Activated naive CD8-positive, alpha-beta T cell treated with anti-CD3 and anti-CD28 coated beads, Interleukin-2, amount 50 U/mL, for 24 hours (primary cell): ENCODE results near the gene ECSCR.
"Not testable (repeated sequence)": the region's sequence is repeated elsewhere in the genome, so short reads cannot be mapped to it uniquely, and the experiment has no call there.

Experiments used
- ATAC-seq: fragments of 150-1000 bp; cut with Tn5 transposase; one replicate; pipeline ENCODE4 v1.10.0; 2021
- DNase-seq: peaks from one replicate; pipeline ENCODE4 v3.0.0; 2021
- H3K27ac Mint-ChIP-seq: one replicate; pipeline ENCODE4 v1.8.0; 2021; ENCODE audit warnings: mild to moderate bottlenecking, mixed read lengths
- H3K27me3 Mint-ChIP-seq: one replicate; pipeline ENCODE4 v1.8.0; 2021; ENCODE audit warnings: mixed read lengths
- H3K36me3 Mint-ChIP-seq: one replicate; pipeline ENCODE4 v1.8.0; 2021; ENCODE audit warnings: low read depth, mixed read lengths
- H3K4me1 Mint-ChIP-seq: one replicate; pipeline ENCODE4 v1.8.0; 2021; ENCODE audit warnings: mixed read lengths
- H3K4me3 Mint-ChIP-seq: one replicate; pipeline ENCODE4 v1.8.0; 2021; ENCODE audit warnings: mild to moderate bottlenecking, moderate library complexity, mixed read lengths
- H3K9me3 Mint-ChIP-seq: one replicate; pipeline ENCODE4 v1.8.0; 2021; ENCODE audit warnings: mixed read lengths

Gene ECSCR, protein sequence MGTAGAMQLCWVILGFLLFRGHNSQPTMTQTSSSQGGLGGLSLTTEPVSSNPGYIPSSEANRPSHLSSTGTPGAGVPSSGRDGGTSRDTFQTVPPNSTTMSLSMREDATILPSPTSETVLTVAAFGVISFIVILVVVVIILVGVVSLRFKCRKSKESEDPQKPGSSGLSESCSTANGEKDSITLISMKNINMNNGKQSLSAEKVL

GRCh38 chr5:139462586-139463276, at the start of gene ECSCR:
ECSCR (minus strand) TSS chr5:139462743; CDS start chr5:139462670, 73 bp downstream.
- ATAC-seq: no peak
- Mint-ChIP-seq H3K4me1 (peaks cover 36% of the 10 kb centered on the region), H3K27me3 (no peaks in the 10 kb centered on the region), H3K27ac (peak within 1 kb of the TSS; percentile 22), H3K9me3 (no peaks in the 10 kb centered on the region), H3K4me3 (no peak within 1 kb of the TSS), H3K36me3 (no peaks in the 10 kb centered on the region)
- DNase-seq: no peak

GRCh38 chr5:139504722-139505121, 42.2 kb upstream of the ECSCR start:
- not testable (repeated sequence) for H3K27ac Mint-ChIP-seq, H3K27me3 Mint-ChIP-seq, H3K36me3 Mint-ChIP-seq, H3K9me3 Mint-ChIP-seq, DNase-seq, ATAC-seq, H3K4me3 Mint-ChIP-seq
- peaks cover 14% of the 10 kb centered on the region for H3K4me1 Mint-ChIP-seq

GRCh38 chr5:139503879-139504278, 41.3 kb upstream of the ECSCR start:
- not testable (repeated sequence) for DNase-seq, H3K36me3 Mint-ChIP-seq, H3K27ac Mint-ChIP-seq, H3K4me3 Mint-ChIP-seq, H3K27me3 Mint-ChIP-seq, ATAC-seq, H3K9me3 Mint-ChIP-seq
- H3K4me1 Mint-ChIP-seq: peaks cover 11% of the 10 kb centered on the region

DNA sequence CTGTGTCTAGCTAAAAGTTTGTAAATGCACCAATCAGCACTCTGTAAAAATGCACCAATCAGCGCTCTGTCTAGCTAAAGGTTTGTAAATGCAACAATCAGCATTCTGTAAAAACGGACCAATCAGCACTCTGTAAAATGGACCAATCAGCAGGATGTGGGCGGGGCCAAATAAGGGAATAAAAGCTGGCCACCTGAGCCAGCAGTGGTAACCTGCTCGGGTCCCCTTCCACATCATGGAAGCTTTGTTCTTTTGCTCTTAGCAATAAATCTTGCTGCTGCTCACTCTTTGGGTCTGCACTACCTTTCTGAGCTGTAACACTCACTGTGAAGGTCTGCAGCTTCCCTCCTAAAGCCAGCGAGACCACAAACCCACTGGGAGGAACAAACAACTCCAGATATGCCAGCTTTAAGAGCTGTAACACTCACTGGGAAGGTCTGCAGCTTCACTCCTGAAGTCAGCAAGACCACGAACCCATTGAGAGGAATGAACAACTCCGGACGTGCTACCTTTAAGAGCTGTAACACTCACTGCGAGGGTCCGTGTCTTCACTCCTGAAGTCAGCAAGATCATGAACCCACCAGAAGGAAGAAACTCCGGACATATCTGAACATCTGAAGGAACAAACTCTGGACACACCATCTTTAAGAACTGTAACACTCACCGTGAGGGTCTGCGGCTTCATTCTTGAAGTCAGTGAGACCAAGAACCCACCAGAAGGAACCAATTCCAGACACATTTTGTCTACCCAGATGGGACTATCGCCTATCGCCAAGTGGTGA, 40.7 kb upstream of the ECSCR start:
- H3K4me3 Mint-ChIP-seq, H3K9me3 Mint-ChIP-seq, H3K4me1 Mint-ChIP-seq, H3K27me3 Mint-ChIP-seq, ATAC-seq, H3K36me3 Mint-ChIP-seq, H3K27ac Mint-ChIP-seq, DNase-seq: not testable (repeated sequence)

GRCh38 chr5:139501381-139501780, 38.8 kb upstream of the ECSCR start:
- ATAC-seq: no peak
- Mint-ChIP-seq H3K27me3 (no peaks in the 10 kb centered on the region), H3K4me1 (no peaks in the 10 kb centered on the region), H3K4me3 (no peak overlapping the region), H3K27ac (no peak overlapping the region), H3K9me3 (no peaks in the 10 kb centered on the region), H3K36me3 (no peaks in the 10 kb centered on the region)
- DNase-seq: no peak

- no peaks in the 10 kb centered on the region for H3K36me3 Mint-ChIP-seq
- peaks cover 18% of the 10 kb centered on the region for H3K4me1 Mint-ChIP-seq
- no peak overlapping the region for H3K27ac Mint-ChIP-seq
- ATAC-seq (no peak), DNase-seq (no peak)
- no peak overlapping the region for H3K4me3 Mint-ChIP-seq
- no peaks in the 10 kb centered on the region for H3K27me3 Mint-ChIP-seq
- no peaks in the 10 kb centered on the region for H3K9me3 Mint-ChIP-seq
These were observed 33.3 kb upstream of the ECSCR start for GRCh38 chr5:139495638-139496435.

DNA sequence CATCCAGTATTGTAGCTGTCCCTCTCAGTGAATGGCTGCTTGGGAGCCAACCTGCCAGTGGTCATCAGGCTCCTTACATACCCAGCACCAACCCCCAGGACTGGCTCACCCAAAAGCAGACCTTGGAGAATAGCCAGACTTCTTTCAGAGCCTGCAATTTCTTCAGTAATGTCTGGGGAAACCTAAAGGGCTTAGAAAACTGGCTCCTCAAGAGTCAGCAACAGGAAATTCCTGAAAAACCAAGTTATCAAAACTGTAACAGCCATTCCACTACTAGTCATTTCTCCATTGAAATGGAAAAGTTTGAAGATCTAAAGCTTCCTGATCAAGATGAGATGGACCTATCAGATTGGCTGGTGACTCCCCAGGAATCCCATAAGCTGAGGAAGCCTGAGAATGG, 32.3 kb upstream of the ECSCR start:
- Mint-ChIP-seq H3K27ac (no peak overlapping the region), H3K36me3 (no peaks in the 10 kb centered on the region), H3K4me3 (no peak overlapping the region), H3K27me3 (no peaks in the 10 kb centered on the region), H3K4me1 (peaks cover 18% of the 10 kb centered on the region), H3K9me3 (no peaks in the 10 kb centered on the region)
- DNase-seq: no peak
- no peak for ATAC-seq

- ATAC-seq: no peak
- no peak for DNase-seq
- Mint-ChIP-seq H3K4me3 (no peak overlapping the region), H3K4me1 (peaks cover 18% of the 10 kb centered on the region), H3K9me3 (no peaks in the 10 kb centered on the region), H3K36me3 (no peaks in the 10 kb centered on the region), H3K27ac (no peak overlapping the region), H3K27me3 (no peaks in the 10 kb centered on the region)
These were observed 31.7 kb upstream of the ECSCR start for GRCh38 chr5:139494256-139494655.

DNA sequence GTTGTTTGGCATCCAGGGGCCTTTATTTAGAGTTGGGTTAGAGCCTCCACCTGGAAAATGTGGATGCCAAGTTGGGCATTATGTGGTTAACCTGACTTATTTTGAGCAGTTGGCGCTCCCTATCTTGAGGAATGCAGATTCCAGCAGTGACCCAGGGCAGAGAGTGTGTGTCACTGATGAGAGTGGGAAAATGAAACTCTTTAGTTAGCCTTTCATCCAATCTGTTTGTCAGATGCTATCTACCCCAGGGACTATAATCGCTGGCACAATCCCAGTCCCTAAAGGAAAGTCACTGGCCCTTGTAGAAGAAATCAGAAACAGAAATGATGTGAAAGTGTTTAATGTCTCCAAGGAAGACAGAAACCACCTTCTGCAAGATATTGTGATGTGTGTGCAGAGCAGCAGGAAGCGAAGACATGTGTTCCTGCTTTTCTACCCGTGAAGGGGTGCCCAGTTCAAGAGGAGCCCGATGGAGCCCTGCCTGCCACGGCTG, 30.2 kb upstream of the ECSCR start:
- no peaks in the 10 kb centered on the region for H3K9me3 Mint-ChIP-seq
- H3K27ac Mint-ChIP-seq: no peak overlapping the region
- no peak for ATAC-seq
- DNase-seq: no peak
- H3K36me3 Mint-ChIP-seq: no peaks in the 10 kb centered on the region
- no peak overlapping the region for H3K4me3 Mint-ChIP-seq
- peaks cover 26% of the 10 kb centered on the region for H3K4me1 Mint-ChIP-seq
- no peaks in the 10 kb centered on the region for H3K27me3 Mint-ChIP-seq

DNA sequence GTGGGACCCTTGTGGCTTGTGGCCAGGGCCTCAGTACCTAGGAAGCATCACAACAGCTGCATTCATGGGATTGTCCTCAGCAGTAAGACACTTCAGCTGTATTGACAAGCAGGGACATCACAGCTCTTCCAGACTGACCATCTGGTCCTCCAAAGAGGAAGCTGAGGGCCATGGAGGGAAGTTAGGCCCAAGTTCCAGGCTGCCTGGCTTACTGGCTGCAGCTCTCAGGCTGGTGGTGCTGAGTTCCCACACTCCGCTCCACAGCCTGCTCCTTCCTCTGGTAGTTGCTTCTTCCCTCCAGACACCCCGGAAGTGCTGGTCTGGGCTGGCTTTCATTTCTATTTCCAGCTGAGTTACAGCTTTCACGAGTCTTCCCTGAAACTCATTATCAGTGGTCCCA, 25.7 kb upstream of the ECSCR start:
- Mint-ChIP-seq H3K4me3 (no peak overlapping the region), H3K27me3 (no peaks in the 10 kb centered on the region), H3K9me3 (no peaks in the 10 kb centered on the region), H3K36me3 (no peaks in the 10 kb centered on the region), H3K27ac (peak overlapping the region; percentile 67), H3K4me1 (peaks cover 16% of the 10 kb centered on the region)
- no peak for DNase-seq
- no peak for ATAC-seq

GRCh38 chr5:139486201-139486600, 23.7 kb upstream of the ECSCR start:
- Mint-ChIP-seq H3K27me3 (no peaks in the 10 kb centered on the region), H3K36me3 (peaks cover 3% of the 10 kb centered on the region), H3K4me3 (no peak overlapping the region), H3K27ac (no peak overlapping the region), H3K9me3 (no peaks in the 10 kb centered on the region), H3K4me1 (peaks cover 25% of the 10 kb centered on the region)
- no peak for ATAC-seq
- no peak for DNase-seq

DNA sequence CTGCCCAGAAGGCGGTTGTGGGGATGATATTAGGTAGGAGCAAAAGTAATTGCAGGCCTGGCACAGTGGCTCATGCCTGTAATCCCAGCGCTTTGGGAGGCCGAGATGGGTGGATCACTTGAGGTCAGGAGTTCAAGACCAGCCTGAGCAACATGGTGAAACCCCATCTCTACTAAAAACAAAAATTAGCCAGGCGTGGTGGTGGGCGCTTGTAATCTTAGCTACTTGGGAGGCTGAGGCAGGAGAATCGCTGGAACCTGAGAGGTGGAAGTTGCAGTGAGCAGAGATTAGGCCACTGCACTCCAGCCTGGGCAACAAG, 20.3 kb upstream of the ECSCR start:
- H3K36me3 Mint-ChIP-seq: peaks cover 11% of the 10 kb centered on the region
- H3K27me3 Mint-ChIP-seq, ATAC-seq, H3K9me3 Mint-ChIP-seq, DNase-seq: not testable (repeated sequence)
- H3K4me3 Mint-ChIP-seq: peak overlapping the region; percentile 84
- peak overlapping the region; percentile 89 for H3K27ac Mint-ChIP-seq
- peaks cover 34% of the 10 kb centered on the region for H3K4me1 Mint-ChIP-seq

DNA sequence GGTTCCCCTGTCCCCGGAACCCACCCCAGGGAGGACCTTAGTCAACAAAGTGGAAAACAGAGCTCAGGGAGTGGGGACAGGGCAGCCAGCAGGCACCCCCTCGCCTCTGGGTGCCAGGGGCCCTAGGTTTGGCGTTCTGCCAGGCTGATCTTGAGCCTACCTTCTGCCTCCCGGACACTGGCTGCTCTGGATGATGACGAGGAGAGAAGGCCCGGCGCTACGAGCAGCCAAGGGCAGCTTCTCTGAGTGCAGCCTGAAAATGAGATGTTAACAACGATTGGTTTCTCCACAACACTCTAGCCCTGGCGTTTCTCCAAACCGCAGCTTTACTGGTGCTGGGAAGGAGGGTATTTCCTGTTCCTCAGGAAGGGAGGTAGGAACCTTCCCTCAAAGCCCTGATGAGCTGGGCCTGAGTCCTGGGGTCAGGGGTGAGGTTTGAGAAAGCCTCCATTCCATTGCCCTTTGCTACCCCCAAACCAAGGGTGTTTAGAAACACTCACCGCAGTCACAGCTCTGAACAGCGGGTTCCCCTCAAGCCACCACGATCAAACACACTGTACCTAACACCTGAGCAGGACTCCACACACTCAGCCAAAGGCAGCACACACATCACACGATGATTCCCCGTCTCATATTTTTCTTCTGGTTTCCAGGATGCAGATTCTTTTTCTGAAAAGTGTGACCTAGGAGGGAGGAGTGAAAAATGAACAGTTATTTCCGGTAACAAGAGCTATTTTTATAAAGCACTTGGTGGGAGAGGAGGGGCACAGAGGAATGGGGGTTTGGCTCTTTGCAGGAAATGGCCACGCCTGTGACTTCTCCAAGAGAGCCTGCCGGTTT, 19.7 kb upstream of the ECSCR start, which contains the start of gene STING1:
Gene STING1 (minus strand): TSS at position 709 of the 840 bp plus-strand sequence. CDS start 1,054 bp downstream, outside the sequence.
- DNase-seq: peak; percentile 71
- H3K4me1 Mint-ChIP-seq: peaks cover 34% of the 10 kb centered on the region
- H3K36me3 Mint-ChIP-seq: peaks cover 11% of the 10 kb centered on the region
- H3K9me3 Mint-ChIP-seq: no peaks in the 10 kb centered on the region
- peak within 1 kb of the TSS; percentile 84 for H3K4me3 Mint-ChIP-seq
- ATAC-seq: peak; percentile 82
- H3K27me3 Mint-ChIP-seq: no peaks in the 10 kb centered on the region
- peak within 1 kb of the TSS; percentile 89 for H3K27ac Mint-ChIP-seq
